ENCODE data around the gene UBTD2. TPM values are rescaled to one million over a fixed set of nuclear protein-coding genes. Genes with fewer than 3 reads are reported as not detected.

UBTD2 gene
- total RNA-seq, 1 donor from 2014 or later, result 18.8 TPM

- DNase-seq (no peak), ATAC-seq (no peak)
- Histone ChIP-seq H3K4me3 (no peak overlapping the region), H3K9me3 (no peaks in the 10 kb centered on the region), H3K36me3 (peaks cover 8% of the 10 kb centered on the region), H3K27me3 (no peaks in the 10 kb centered on the region), H3K4me1 (peaks cover 10% of the 10 kb centered on the region), H3K27ac (no peak overlapping the region)
- intact Hi-C loops (cut with DNase I), result no loop called here
- no peak for TF ChIP-seq CTCF (IDR thresholded peaks at IDR 0.05)
Measured at GRCh38 chr5:172238334-172238733, 45.2 kb downstream of the UBTD2 start.

- Histone ChIP-seq H3K9me3 (no peaks in the 10 kb centered on the region), H3K36me3 (peaks cover 19% of the 10 kb centered on the region), H3K27ac (no peak overlapping the region), H3K4me3 (no peak overlapping the region), H3K27me3 (no peaks in the 10 kb centered on the region), H3K4me1 (peaks cover 10% of the 10 kb centered on the region)
- no peak for TF ChIP-seq CTCF (IDR thresholded peaks at IDR 0.05)
- intact Hi-C loops (cut with DNase I), result no loop called here
- ATAC-seq, result no peak
- no peak for DNase-seq
Measured at GRCh38 chr5:172235827-172236736, 47.5 kb downstream of the UBTD2 start.

GRCh38 chr5:172235132-172235780 is 48.3 kb downstream of the UBTD2 start:
- no peak for DNase-seq
- peaks cover 23% of the 10 kb centered on the region for H3K36me3 ChIP-seq
- H3K27ac ChIP-seq, result no peak overlapping the region
- peaks cover 10% of the 10 kb centered on the region for H3K4me1 ChIP-seq
- no peaks in the 10 kb centered on the region for H3K27me3 ChIP-seq
- no peaks in the 10 kb centered on the region for H3K9me3 ChIP-seq
- H3K4me3 ChIP-seq, result no peak overlapping the region
- peak; percentile 47 for ATAC-seq
- intact Hi-C loops (cut with DNase I), result no loop called here
- no peak for TF ChIP-seq CTCF (IDR thresholded peaks at IDR 0.05)

- no peaks in the 10 kb centered on the region for H3K9me3 ChIP-seq
- intact Hi-C loops (cut with DNase I), result no loop called here
- no peak for TF ChIP-seq CTCF (IDR thresholded peaks at IDR 0.05)
- peaks cover 10% of the 10 kb centered on the region for H3K4me1 ChIP-seq
- no peak overlapping the region for H3K4me3 ChIP-seq
- no peak overlapping the region for H3K27ac ChIP-seq
- DNase-seq (no peak), ATAC-seq (no peak)
- peaks cover 27% of the 10 kb centered on the region for H3K36me3 ChIP-seq
- H3K27me3 ChIP-seq, result no peaks in the 10 kb centered on the region
Measured at GRCh38 chr5:172234031-172234430, 49.5 kb downstream of the UBTD2 start.

- Histone ChIP-seq H3K27ac (no peak overlapping the region), H3K9me3 (no peaks in the 10 kb centered on the region), H3K27me3 (no peaks in the 10 kb centered on the region), H3K4me1 (no peaks in the 10 kb centered on the region), H3K36me3 (peaks cover 43% of the 10 kb centered on the region), H3K4me3 (no peak overlapping the region)
- intact Hi-C loops (cut with DNase I), result no loop called here
- no peak for DNase-seq
- ATAC-seq, result no peak
- TF ChIP-seq CTCF (IDR thresholded peaks at IDR 0.05), result no peak
Measured at GRCh38 chr5:172229904-172230303, 53.7 kb downstream of the UBTD2 start.

Measured in upper lobe of right lung (tissue), 1 donor.